Stimulated activated effector memory CD8-positive, alpha-beta T cell treated with anti-CD3 and anti-CD28 coated beads, Interleukin-12 subunit alpha, Interleukin-12 subunit beta, amount 100 ng/mL, for 72 hours (primary cell): ENCODE measurements around the gene NCR2.

Experiments used
- ATAC-seq: fragments of 150-1000 bp; cut with Tn5 transposase; 2 replicates; pipeline ENCODE4 v1.10.0; 2021
- DNase-seq, 2 donors: peaks; one replicate each; pipeline ENCODE4 v3.0.0; 2021 to 2022; ENCODE audit warnings: low spot score in 2 of 2
- H3K27ac Mint-ChIP-seq: one replicate; pipeline ENCODE4 v1.8.0; 2022; ENCODE audit warnings: mild to moderate bottlenecking, mixed read lengths
- H3K36me3 Mint-ChIP-seq: one replicate; pipeline ENCODE4 v1.8.0; 2022; ENCODE audit warnings: mild to moderate bottlenecking, mixed read lengths
- H3K4me1 Mint-ChIP-seq: one replicate; pipeline ENCODE4 v1.8.0; 2022; ENCODE audit warnings: mixed read lengths
- H3K4me3 Mint-ChIP-seq: one replicate; pipeline ENCODE4 v1.8.0; 2022; ENCODE audit warnings: mild to moderate bottlenecking, mixed read lengths
- H3K9me3 Mint-ChIP-seq: one replicate; pipeline ENCODE4 v1.8.0; 2022; ENCODE audit warnings: mixed read lengths

NCR2 gene

GRCh38 chr6:41342241-41342640, 6.8 kb downstream of the NCR2 start:
- peaks cover 51% of the 10 kb centered on the region for H3K4me1 Mint-ChIP-seq
- H3K4me3 Mint-ChIP-seq, result no peak overlapping the region
- peak in 1 of 2 donors; percentile 32 for DNase-seq
- no peak for ATAC-seq
- H3K9me3 Mint-ChIP-seq, result no peaks in the 10 kb centered on the region
- peak overlapping the region; percentile 73 for H3K27ac Mint-ChIP-seq
- no peaks in the 10 kb centered on the region for H3K36me3 Mint-ChIP-seq

GRCh38 chr6:41343641-41344187, 8.3 kb downstream of the NCR2 start:
- peak in 1 of 2 donors; percentile 39 for DNase-seq
- Mint-ChIP-seq H3K36me3 (no peaks in the 10 kb centered on the region), H3K4me1 (peaks cover 54% of the 10 kb centered on the region), H3K27ac (peak overlapping the region; percentile 73), H3K9me3 (no peaks in the 10 kb centered on the region), H3K4me3 (no peak overlapping the region)
- ATAC-seq, result no peak

GRCh38 chr6:41344876-41345275, 9.5 kb downstream of the NCR2 start:
- H3K4me1 Mint-ChIP-seq, result peaks cover 54% of the 10 kb centered on the region
- ATAC-seq, result peak; percentile 99

GRCh38 chr6:41345901-41346300, 10.5 kb downstream of the NCR2 start:
- peak overlapping the region; percentile 94 for H3K27ac Mint-ChIP-seq
- ATAC-seq (no peak), DNase-seq (peak in 1 of 2 donors; percentile 44)
- no peaks in the 10 kb centered on the region for H3K36me3 Mint-ChIP-seq
- peak overlapping the region; percentile 62 for H3K4me3 Mint-ChIP-seq
- peaks cover 54% of the 10 kb centered on the region for H3K4me1 Mint-ChIP-seq
- H3K9me3 Mint-ChIP-seq, result no peaks in the 10 kb centered on the region

More at GRCh38 chr6:41344876-41345275, 9.5 kb downstream of the NCR2 start:
- Mint-ChIP-seq H3K36me3 (no peaks in the 10 kb centered on the region), H3K27ac (peak overlapping the region; percentile 94), H3K4me3 (peak overlapping the region; percentile 62), H3K9me3 (no peaks in the 10 kb centered on the region)
- peak; percentile 31 to 61 for DNase-seq

- H3K27ac Mint-ChIP-seq, result peak overlapping the region; percentile 94
- no peaks in the 10 kb centered on the region for H3K9me3 Mint-ChIP-seq
- H3K4me1 Mint-ChIP-seq, result peaks cover 54% of the 10 kb centered on the region
- ATAC-seq (no peak), DNase-seq (peak in 1 of 2 donors; percentile 23)
- no peaks in the 10 kb centered on the region for H3K36me3 Mint-ChIP-seq
- H3K4me3 Mint-ChIP-seq, result no peak overlapping the region
These were observed 11.0 kb downstream of the NCR2 start for GRCh38 chr6:41346441-41346840.

- H3K36me3 Mint-ChIP-seq, result no peaks in the 10 kb centered on the region
- no peaks in the 10 kb centered on the region for H3K9me3 Mint-ChIP-seq
- ATAC-seq (no peak), DNase-seq (peak in 1 of 2 donors; percentile 30)
- peaks cover 47% of the 10 kb centered on the region for H3K4me1 Mint-ChIP-seq
- no peak overlapping the region for H3K4me3 Mint-ChIP-seq
- peak overlapping the region; percentile 94 for H3K27ac Mint-ChIP-seq
These were observed 12.1 kb downstream of the NCR2 start for GRCh38 chr6:41347378-41348050.

GRCh38 chr6:41348934-41349333, 13.5 kb downstream of the NCR2 start:
- Mint-ChIP-seq H3K4me1 (peaks cover 36% of the 10 kb centered on the region), H3K36me3 (no peaks in the 10 kb centered on the region), H3K9me3 (no peaks in the 10 kb centered on the region), H3K27ac (no peak overlapping the region), H3K4me3 (no peak overlapping the region)
- DNase-seq, result no peak
- no peak for ATAC-seq

GRCh38 chr6:41352396-41352795, 17.0 kb downstream of the NCR2 start:
- Mint-ChIP-seq H3K27ac (no peak overlapping the region), H3K9me3 (no peaks in the 10 kb centered on the region), H3K4me1 (peaks cover 7% of the 10 kb centered on the region), H3K4me3 (no peak overlapping the region), H3K36me3 (no peaks in the 10 kb centered on the region)
- ATAC-seq (no peak), DNase-seq (no peak)

GRCh38 chr6:41352907-41353306, 17.5 kb downstream of the NCR2 start:
- no peaks in the 10 kb centered on the region for H3K9me3 Mint-ChIP-seq
- DNase-seq (peak in 1 of 2 donors; percentile 25), ATAC-seq (no peak)
- no peak overlapping the region for H3K4me3 Mint-ChIP-seq
- H3K4me1 Mint-ChIP-seq, result peaks cover 6% of the 10 kb centered on the region
- H3K27ac Mint-ChIP-seq, result no peak overlapping the region
- H3K36me3 Mint-ChIP-seq, result no peaks in the 10 kb centered on the region

- Mint-ChIP-seq H3K36me3 (no peaks in the 10 kb centered on the region), H3K4me3 (no peak overlapping the region), H3K4me1 (peaks cover 6% of the 10 kb centered on the region), H3K27ac (no peak overlapping the region), H3K9me3 (no peaks in the 10 kb centered on the region)
- DNase-seq, result peak in 1 of 2 donors; percentile 40
- no peak for ATAC-seq
These were observed 17.9 kb downstream of the NCR2 start for GRCh38 chr6:41353333-41353732.

GRCh38 chr6:41355952-41356351, 20.5 kb downstream of the NCR2 start:
- peaks cover 10% of the 10 kb centered on the region for H3K9me3 Mint-ChIP-seq
- DNase-seq, result no peak
- no peak overlapping the region for H3K4me3 Mint-ChIP-seq
- peaks cover 6% of the 10 kb centered on the region for H3K4me1 Mint-ChIP-seq
- no peaks in the 10 kb centered on the region for H3K36me3 Mint-ChIP-seq
- ATAC-seq, result peak; percentile 63
- no peak overlapping the region for H3K27ac Mint-ChIP-seq

- Mint-ChIP-seq H3K27ac (no peak overlapping the region), H3K4me3 (no peak overlapping the region), H3K4me1 (peaks cover 6% of the 10 kb centered on the region), H3K36me3 (no peaks in the 10 kb centered on the region), H3K9me3 (peaks cover 11% of the 10 kb centered on the region)
- peak in 1 of 2 donors; percentile 37 for DNase-seq
- no peak for ATAC-seq
These were observed 21.4 kb downstream of the NCR2 start for GRCh38 chr6:41356825-41357224.

GRCh38 chr6:41358503-41358902, 23.1 kb downstream of the NCR2 start:
- DNase-seq, result no peak
- Mint-ChIP-seq H3K9me3 (peaks cover 15% of the 10 kb centered on the region), H3K36me3 (no peaks in the 10 kb centered on the region), H3K27ac (no peak overlapping the region), H3K4me3 (no peak overlapping the region), H3K4me1 (peaks cover 6% of the 10 kb centered on the region)
- ATAC-seq, result no peak

- H3K27ac Mint-ChIP-seq, result no peak overlapping the region
- H3K4me1 Mint-ChIP-seq, result peaks cover 6% of the 10 kb centered on the region
- peaks cover 15% of the 10 kb centered on the region for H3K9me3 Mint-ChIP-seq
- H3K4me3 Mint-ChIP-seq, result no peak overlapping the region
- ATAC-seq, result no peak
- H3K36me3 Mint-ChIP-seq, result no peaks in the 10 kb centered on the region
- DNase-seq, result peak in 1 of 2 donors; percentile 22
These were observed 24.4 kb downstream of the NCR2 start for GRCh38 chr6:41359617-41360313.

GRCh38 chr6:41360314-41360685, 24.9 kb downstream of the NCR2 start:
- Mint-ChIP-seq H3K9me3 (peaks cover 15% of the 10 kb centered on the region), H3K4me3 (no peak overlapping the region), H3K36me3 (no peaks in the 10 kb centered on the region), H3K27ac (no peak overlapping the region), H3K4me1 (peaks cover 6% of the 10 kb centered on the region)
- no peak for ATAC-seq
- no peak for DNase-seq

- peaks cover 8% of the 10 kb centered on the region for H3K4me1 Mint-ChIP-seq
- H3K36me3 Mint-ChIP-seq, result peaks cover 1% of the 10 kb centered on the region
- H3K4me3 Mint-ChIP-seq, result no peak overlapping the region
- ATAC-seq (no peak), DNase-seq (no peak)
- no peak overlapping the region for H3K27ac Mint-ChIP-seq
- H3K9me3 Mint-ChIP-seq, result peaks cover 5% of the 10 kb centered on the region
These were observed 30.7 kb downstream of the NCR2 start for GRCh38 chr6:41366150-41366549.
